GM08714 (cell line): Measurements from ENCODE around the gene CKM.

Experiments
- H3K4me3 ChIP-seq: fragments of 200-500 bp; sonication (Bioruptor generic); 2 replicates; pipeline ENCODE4 v1.5.1; 2014; ENCODE audit warnings: mild to moderate bottlenecking, low read length, inconsistent platforms
- ZNF274 ChIP-seq: IDR thresholded peaks from 2 replicates; pipeline ENCODE4 v1.6.1; 2012; ENCODE audit warnings: mild to moderate bottlenecking, low read depth, low read length

The CKM gene

GRCh38 chr19:45354241-45354842, 31.7 kb upstream of the CKM start:
- no peak overlapping the region for H3K4me3 ChIP-seq
- no peak for TF ChIP-seq ZNF274

GRCh38 chr19:45352914-45353796, 30.5 kb upstream of the CKM start:
- no peak for TF ChIP-seq ZNF274
- no peak overlapping the region for H3K4me3 ChIP-seq

DNA sequence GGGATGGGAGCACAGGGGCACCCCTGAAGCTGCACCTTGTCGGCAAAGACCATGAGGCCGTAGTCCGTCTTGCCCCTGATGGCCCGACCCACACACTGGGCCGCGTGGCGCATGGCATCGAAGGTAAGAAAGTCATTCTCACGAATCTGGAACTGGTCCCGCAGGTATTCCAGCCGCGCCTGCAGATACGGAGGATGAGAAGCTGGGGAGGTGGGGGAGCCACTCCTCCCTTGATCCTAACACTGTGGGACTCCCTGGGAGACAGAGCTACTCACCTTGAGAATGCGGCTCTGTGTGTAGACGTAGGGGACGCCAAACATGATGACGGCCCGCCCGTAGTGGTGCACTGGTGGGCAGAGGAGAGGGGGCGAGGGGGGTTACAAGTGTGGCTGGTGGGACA, 29.8 kb upstream of the CKM start:
- TF ChIP-seq ZNF274, result no peak

DNA sequence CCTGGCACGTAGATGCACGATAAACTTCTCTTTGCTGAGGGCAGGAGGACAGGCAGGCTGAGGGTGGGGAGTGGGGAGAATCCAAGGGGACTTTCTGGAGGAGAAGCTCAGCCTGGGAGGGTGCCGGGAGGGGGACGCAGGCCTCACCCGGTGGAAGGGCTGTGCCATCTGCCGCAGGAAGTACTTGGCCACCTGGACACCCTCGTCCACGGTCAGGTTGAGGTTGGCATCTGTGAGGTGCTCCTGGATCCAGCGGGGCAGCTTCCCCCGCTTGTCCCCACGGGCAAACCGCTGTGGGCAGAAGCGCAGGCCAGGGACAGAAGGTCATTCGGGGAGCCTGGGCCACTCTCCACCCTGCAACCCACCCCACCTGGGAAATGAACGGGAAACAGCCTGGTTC, 29.4 kb upstream of the CKM start:
- no peak for TF ChIP-seq ZNF274

More for the DNA sequence above, 29.8 kb upstream of the CKM start:
- H3K4me3 ChIP-seq, result no peak overlapping the region

DNA sequence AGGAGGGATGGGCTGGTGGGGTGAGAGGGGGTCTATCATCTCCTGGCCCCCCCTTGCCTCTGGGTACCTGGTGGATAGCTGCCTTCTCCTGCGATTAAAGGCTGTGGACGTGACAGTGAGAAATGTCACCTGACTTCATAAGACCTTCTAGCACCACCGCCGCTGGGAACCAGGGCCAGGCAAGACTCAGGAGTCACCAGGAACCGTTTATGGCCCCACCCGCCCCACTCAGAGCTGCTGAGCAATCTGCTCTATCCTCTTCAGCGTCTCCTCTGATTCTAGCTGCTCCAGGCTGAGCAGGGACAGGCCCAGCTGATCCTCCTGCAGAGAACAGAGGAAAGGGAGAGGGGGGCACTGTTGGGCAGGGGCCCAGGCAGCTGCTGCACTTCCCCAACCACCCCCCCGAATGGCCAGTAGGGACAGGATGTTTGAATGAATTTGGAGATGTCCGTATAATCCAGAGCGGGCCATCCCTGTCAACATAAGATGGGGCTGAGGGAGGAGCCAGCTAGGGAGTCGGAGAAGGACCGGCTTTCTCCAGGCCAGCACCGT, 28.8 kb upstream of the CKM start:
- no peak overlapping the region for H3K4me3 ChIP-seq
- TF ChIP-seq ZNF274, result no peak

More for the DNA sequence above, 29.4 kb upstream of the CKM start:
- H3K4me3 ChIP-seq, result no peak overlapping the region

DNA sequence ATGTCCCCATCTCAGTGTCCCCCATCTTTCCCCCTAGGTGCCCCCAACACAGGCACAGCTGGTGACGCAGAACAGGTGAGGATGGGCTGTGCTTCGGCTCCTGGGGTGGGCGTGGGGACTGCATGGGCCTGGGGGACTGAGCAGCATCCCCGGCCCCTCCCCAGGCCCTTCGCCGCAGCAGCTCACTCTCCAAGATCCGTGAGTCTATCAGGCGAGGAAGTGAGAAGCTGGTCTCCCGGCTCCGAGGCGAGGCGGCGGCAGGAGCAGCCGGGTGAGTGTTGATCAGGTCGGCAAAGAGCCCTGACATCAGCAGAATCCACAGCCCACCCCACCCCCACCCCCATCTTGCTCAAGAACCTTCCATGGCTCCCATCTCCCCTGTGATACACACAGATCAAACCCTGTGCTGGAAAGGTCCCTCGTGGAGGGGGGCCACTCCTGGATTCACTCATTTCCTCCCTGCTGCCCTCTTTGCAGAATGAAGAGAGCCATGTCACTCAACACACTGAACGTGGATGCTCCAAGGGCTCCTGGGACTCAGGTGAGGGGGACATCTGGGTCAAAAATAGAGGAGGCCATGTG, 27.9 kb upstream of the CKM start:
- TF ChIP-seq ZNF274, result no peak
- H3K4me3 ChIP-seq, result no peak overlapping the region

DNA sequence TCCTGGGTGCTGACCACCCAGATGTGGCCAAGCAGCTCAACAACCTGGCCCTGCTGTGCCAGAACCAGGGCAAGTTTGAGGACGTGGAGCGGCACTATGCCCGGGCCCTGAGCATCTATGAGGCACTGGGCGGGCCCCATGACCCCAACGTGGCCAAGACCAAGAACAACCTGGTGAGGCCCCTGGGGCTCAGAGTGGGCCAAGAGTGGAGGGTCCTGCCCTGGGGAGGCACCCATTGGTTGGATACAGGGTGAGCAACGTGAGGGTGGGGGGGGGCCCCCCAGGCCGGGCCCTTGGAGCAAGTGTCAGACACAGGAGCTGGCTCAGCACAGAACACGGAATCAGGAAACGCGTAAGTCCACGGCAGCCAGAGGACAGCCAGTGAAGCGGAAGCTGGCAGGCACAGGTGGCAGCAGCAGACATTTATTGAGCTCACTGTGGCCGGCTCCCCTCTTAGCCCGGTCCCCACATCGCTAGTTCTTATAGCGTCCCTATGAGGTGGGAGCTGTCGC, 26.8 kb upstream of the CKM start:
- no peak for TF ChIP-seq ZNF274
- no peak overlapping the region for H3K4me3 ChIP-seq

DNA sequence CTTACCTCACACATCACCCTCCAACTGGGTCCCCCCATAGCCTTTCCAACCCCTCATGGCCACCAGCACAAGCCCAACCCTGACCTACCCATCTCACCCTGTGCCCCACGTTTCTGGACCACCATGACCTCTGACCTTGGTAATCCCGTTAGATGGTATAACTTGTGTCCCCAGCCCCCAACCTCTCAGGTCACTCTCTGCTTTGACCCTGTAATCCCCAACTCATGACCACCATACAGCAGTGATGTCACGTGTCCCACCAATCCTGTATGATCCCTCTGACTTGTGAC, 26.4 kb upstream of the CKM start:
- no peak for TF ChIP-seq ZNF274
- no peak overlapping the region for H3K4me3 ChIP-seq

GRCh38 chr19:45348367-45349125, 25.9 kb upstream of the CKM start:
- no peak overlapping the region for H3K4me3 ChIP-seq
- no peak for TF ChIP-seq ZNF274

DNA sequence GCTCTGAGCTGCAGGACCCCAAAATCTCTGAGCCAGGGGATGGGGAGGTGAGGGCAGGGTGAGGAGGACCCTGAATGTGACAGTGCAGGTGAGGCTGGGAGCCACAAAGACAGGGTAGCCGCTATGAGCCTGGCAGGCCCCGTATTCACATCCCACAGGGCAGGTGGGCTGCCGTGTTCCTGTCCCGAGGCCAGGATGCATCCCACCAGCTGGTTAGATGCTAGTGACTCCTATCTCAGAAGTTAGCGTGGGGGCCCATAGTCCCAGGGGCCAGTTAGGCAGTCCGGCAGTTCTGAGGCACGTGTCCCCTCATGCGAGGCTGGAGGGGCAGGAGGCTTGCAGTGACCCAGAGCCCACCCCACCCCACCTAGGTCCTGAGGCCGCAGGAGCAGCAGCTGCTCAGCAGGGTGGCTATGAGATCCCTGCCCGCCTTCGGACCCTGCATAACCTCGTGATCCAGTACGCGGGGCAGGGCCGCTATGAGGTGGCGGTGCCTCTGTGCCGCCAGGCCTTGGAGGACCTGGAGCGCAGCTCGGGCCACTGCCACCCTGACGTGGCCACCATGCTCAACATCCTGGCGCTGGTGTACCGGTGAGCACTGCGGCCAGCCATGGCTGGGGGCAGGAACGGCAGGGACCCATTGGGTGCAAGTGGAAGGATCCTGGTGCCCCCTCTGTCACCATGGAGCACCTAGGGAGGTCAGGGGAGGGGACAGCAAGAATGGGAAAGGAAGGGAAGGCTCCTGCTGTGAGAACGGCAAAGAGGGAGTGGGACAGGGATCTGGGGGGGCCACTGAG, 25.1 kb upstream of the CKM start:
- TF ChIP-seq ZNF274, result no peak
- H3K4me3 ChIP-seq, result no peak overlapping the region

- TF ChIP-seq ZNF274, result no peak
- H3K4me3 ChIP-seq, result no peak overlapping the region
Measured at GRCh38 chr19:45346449-45346848, 23.8 kb upstream of the CKM start.

GRCh38 chr19:45345506-45345860, 22.8 kb upstream of the CKM start:
- TF ChIP-seq ZNF274, result no peak
- H3K4me3 ChIP-seq, result no peak overlapping the region
